ENCODE data around the gene DOCK1. TPM values are rescaled to one million over a fixed set of nuclear protein-coding genes. Genes with fewer than 3 reads are reported as not detected.

DOCK1 gene
- total and polyA plus RNA-seq, 2 donors (not counting 1 experiment from before 2014, with no cell fraction given) = 20.5 to 91.0 TPM

DNA sequence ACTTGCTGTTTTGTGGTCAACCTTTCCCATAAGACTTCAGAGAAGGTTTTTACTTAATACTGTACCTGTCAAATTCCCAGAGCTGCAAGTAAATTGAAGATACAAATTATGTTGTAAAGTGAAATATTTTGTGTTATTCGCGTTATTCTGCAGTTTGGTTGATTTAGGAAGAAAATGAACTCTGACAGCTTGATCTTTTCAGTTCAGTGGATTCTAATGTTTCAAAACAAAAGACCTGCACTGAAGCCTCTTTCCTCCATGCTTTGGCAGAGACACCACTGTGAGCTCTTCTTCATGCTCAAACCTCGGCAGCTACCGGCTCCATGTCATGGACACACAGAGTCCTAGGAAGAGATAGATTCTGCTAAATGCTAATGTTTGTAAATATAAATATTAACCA, 366.8 kb downstream of the DOCK1 start:
- Histone ChIP-seq H2AFZ (ENCODE audit: low read length) (no peak overlapping the region), H3K36me3 (ENCODE audit: control insufficient read depth, insufficient read depth, low read length) (no peaks in the 10 kb centered on the region), H3K4me2 (ENCODE audit: extremely low read depth, insufficient read depth, low read length) (no peak overlapping the region), H3K79me2 (ENCODE audit: control insufficient read depth, insufficient read depth, low read length) (no peaks in the 10 kb centered on the region), H3K9me3 (ENCODE audit: control insufficient read depth, insufficient read depth, low read depth, low read length) (no peaks in the 10 kb centered on the region), H3K9ac (ENCODE audit: insufficient read depth, low read length) (no peak overlapping the region), H3K27me3 (ENCODE audit: control insufficient read depth, insufficient read depth, low read length) (no peaks in the 10 kb centered on the region), H4K20me1 (ENCODE audit: control insufficient read depth, extremely low read depth, insufficient read depth, low read length) (no peaks in the 10 kb centered on the region), H3K4me1 (ENCODE audit: control insufficient read depth, extremely low read depth, insufficient read depth, low read length) (no peaks in the 10 kb centered on the region), H3K27ac (ENCODE audit: insufficient read depth, low read length) (no peak overlapping the region), H3K4me3 (replicated peaks in 1 of 4; ENCODE audit: control extremely low read depth in 1 of 4, insufficient read depth in 1 of 4, low read depth in 3 of 4, low read length in 4 of 4) (no peak overlapping the region)
- no peak for DNase-seq (ENCODE audit: low read depth in 2 of 2)
- no peak for TF ChIP-seq CTCF (conservative IDR thresholded peaks at IDR 0.05 in 1 of 2, IDR thresholded peaks at IDR 0.05 in 1 of 2; ENCODE audit: low read depth in 1 of 2, low read length in 2 of 2)
- TF ChIP-seq EZH2 (IDR thresholded peaks at IDR 0.05; ENCODE audit: low read length, missing control alignments) = no peak

GRCh38 chr10:127275272-127275671, 370.0 kb downstream of the DOCK1 start:
- H3K27ac ChIP-seq (ENCODE audit: insufficient read depth, low read length) = no peak overlapping the region
- H2AFZ ChIP-seq (ENCODE audit: low read length) = no peak overlapping the region
- DNase-seq (ENCODE audit: low read depth in 2 of 2) = no peak
- H4K20me1 ChIP-seq (ENCODE audit: control insufficient read depth, extremely low read depth, insufficient read depth, low read length) = no peaks in the 10 kb centered on the region
- no peaks in the 10 kb centered on the region for H3K4me1 ChIP-seq (ENCODE audit: control insufficient read depth, extremely low read depth, insufficient read depth, low read length)
- H3K27me3 ChIP-seq (ENCODE audit: control insufficient read depth, insufficient read depth, low read length) = no peaks in the 10 kb centered on the region
- no peaks in the 10 kb centered on the region for H3K36me3 ChIP-seq (ENCODE audit: control insufficient read depth, insufficient read depth, low read length)
- no peaks in the 10 kb centered on the region for H3K9me3 ChIP-seq (ENCODE audit: control insufficient read depth, insufficient read depth, low read depth, low read length)
- no peak overlapping the region for H3K4me2 ChIP-seq (ENCODE audit: extremely low read depth, insufficient read depth, low read length)
- no peak for TF ChIP-seq CTCF (conservative IDR thresholded peaks at IDR 0.05 in 1 of 2, IDR thresholded peaks at IDR 0.05 in 1 of 2; ENCODE audit: low read depth in 1 of 2, low read length in 2 of 2)
- H3K9ac ChIP-seq (ENCODE audit: insufficient read depth, low read length) = no peak overlapping the region
- no peak overlapping the region for H3K4me3 ChIP-seq (replicated peaks in 1 of 4; ENCODE audit: control extremely low read depth in 1 of 4, insufficient read depth in 1 of 4, low read depth in 3 of 4, low read length in 4 of 4)
- no peaks in the 10 kb centered on the region for H3K79me2 ChIP-seq (ENCODE audit: control insufficient read depth, insufficient read depth, low read length)

GRCh38 chr10:127275793-127276450, 370.7 kb downstream of the DOCK1 start:
- no peak for DNase-seq (ENCODE audit: low read depth in 2 of 2)
- Histone ChIP-seq H3K9ac (ENCODE audit: insufficient read depth, low read length) (no peak overlapping the region), H2AFZ (ENCODE audit: low read length) (no peak overlapping the region), H3K9me3 (ENCODE audit: control insufficient read depth, insufficient read depth, low read depth, low read length) (no peaks in the 10 kb centered on the region), H3K4me3 (replicated peaks in 1 of 4; ENCODE audit: control extremely low read depth in 1 of 4, insufficient read depth in 1 of 4, low read depth in 3 of 4, low read length in 4 of 4) (no peak overlapping the region), H3K36me3 (ENCODE audit: control insufficient read depth, insufficient read depth, low read length) (no peaks in the 10 kb centered on the region), H3K79me2 (ENCODE audit: control insufficient read depth, insufficient read depth, low read length) (no peaks in the 10 kb centered on the region), H4K20me1 (ENCODE audit: control insufficient read depth, extremely low read depth, insufficient read depth, low read length) (no peaks in the 10 kb centered on the region), H3K27ac (ENCODE audit: insufficient read depth, low read length) (no peak overlapping the region), H3K4me1 (ENCODE audit: control insufficient read depth, extremely low read depth, insufficient read depth, low read length) (no peaks in the 10 kb centered on the region), H3K27me3 (ENCODE audit: control insufficient read depth, insufficient read depth, low read length) (no peaks in the 10 kb centered on the region), H3K4me2 (ENCODE audit: extremely low read depth, insufficient read depth, low read length) (no peak overlapping the region)
- no peak for TF ChIP-seq EZH2 (IDR thresholded peaks at IDR 0.05; ENCODE audit: low read length, missing control alignments)
- no peak for TF ChIP-seq CTCF (conservative IDR thresholded peaks at IDR 0.05 in 1 of 2, IDR thresholded peaks at IDR 0.05 in 1 of 2; ENCODE audit: low read depth in 1 of 2, low read length in 2 of 2)

Data from fibroblast of lung (primary cell).